Keratinocyte (primary cell): ENCODE results near the gene EFTUD2. TPM values are rescaled to one million over a fixed set of nuclear protein-coding genes. Genes with fewer than 3 reads are reported as not detected.

Experiments
- DNase-seq: peaks from one replicate; pipeline ENCODE4 v3.0.0-alpha.2; 2011; ENCODE audit warnings: low read depth, missing footprints, low spot score
- FAIRE-seq: peaks from 2 replicates; lab custom pipeline; 2011; peaks lifted over from hg19 to GRCh38; lab: Jason Lieb, UNC
- H2AFZ ChIP-seq: 2 replicates; pipeline ENCODE4 v1.6.0; 2012; ENCODE audit warnings: low read length, control low read depth, inconsistent platforms; ENCODE audit not compliant: control insufficient read depth
- H3K27ac ChIP-seq: 2 replicates; pipeline ENCODE4 v1.5.1; 2011; ENCODE audit warnings: low read length; ENCODE audit not compliant: control insufficient read depth, insufficient read depth
- H3K27me3 ChIP-seq: 3 replicates; pipeline ENCODE4 v1.6.0; 2011; ENCODE audit warnings: low read length; ENCODE audit not compliant: control insufficient read depth, insufficient read depth; ENCODE audit errors: extremely low read depth
- H3K36me3 ChIP-seq, 2 experiments: 2 replicates in 1 of 2; 3 replicates in 1 of 2; pipeline ENCODE4 v1.5.1; 2011; ENCODE audit warnings: low read length in 2 of 2, mild to moderate bottlenecking in 1 of 2; ENCODE audit not compliant: control insufficient read depth in 2 of 2, insufficient read depth in 2 of 2; ENCODE audit errors: extremely low read depth in 1 of 2
- H3K4me1 ChIP-seq: 3 replicates; pipeline ENCODE4 v1.5.1; 2011; ENCODE audit warnings: low read length; ENCODE audit not compliant: control insufficient read depth, insufficient read depth; ENCODE audit errors: extremely low read depth
- H3K4me2 ChIP-seq: 3 replicates; pipeline ENCODE4 v1.6.0; 2011; ENCODE audit warnings: low read depth, low read length; ENCODE audit not compliant: control insufficient read depth, insufficient read depth; ENCODE audit errors: extremely low read depth
- H3K4me3 ChIP-seq, 3 experiments: fragments of 200-600 bp in 1 of 3; sonication (generic) in 1 of 3; 2 replicates in 2 of 3; 3 replicates in 1 of 3; pipeline ENCODE4 v1.5.1; 2011 to 2016; ENCODE audit warnings: low read length in 3 of 3, mild to moderate bottlenecking in 3 of 3, control low read depth in 2 of 3, inconsistent platforms in 1 of 3, low read depth in 1 of 3, mixed read lengths in 1 of 3, mixed run types in 1 of 3, moderate library complexity in 1 of 3; ENCODE audit not compliant: control insufficient read depth in 2 of 3, insufficient read depth in 2 of 3; ENCODE audit errors: extremely low read depth in 1 of 3
- H3K79me2 ChIP-seq: 2 replicates; pipeline ENCODE4 v1.6.0; 2012; ENCODE audit warnings: low read length; ENCODE audit not compliant: control insufficient read depth, insufficient read depth
- H3K9ac ChIP-seq: 3 replicates; pipeline ENCODE4 v1.6.0; 2011; ENCODE audit warnings: low read length; ENCODE audit not compliant: control insufficient read depth, insufficient read depth; ENCODE audit errors: extremely low read depth
- H3K9me1 ChIP-seq: 3 replicates; pipeline ENCODE4 v1.6.0; 2011; ENCODE audit warnings: low read length; ENCODE audit not compliant: control insufficient read depth, insufficient read depth; ENCODE audit errors: extremely low read depth
- H3K9me3 ChIP-seq: 2 replicates; pipeline ENCODE4 v1.5.1; 2012; ENCODE audit warnings: low read depth, low read length; ENCODE audit not compliant: control insufficient read depth
- H4K20me1 ChIP-seq: 3 replicates; pipeline ENCODE4 v1.6.0; 2011; ENCODE audit warnings: low read length; ENCODE audit not compliant: control insufficient read depth, insufficient read depth; ENCODE audit errors: extremely low read depth
- CTCF ChIP-seq, 3 experiments: IDR thresholded peaks in 1 of 3; conservative IDR thresholded peaks in 1 of 3; optimal IDR thresholded peaks in 1 of 3; 2 replicates in 2 of 3; 3 replicates in 1 of 3; pipeline versions ENCODE3 to v1.5.1; 2011; ENCODE audit warnings: low read length in 3 of 3, mild to moderate bottlenecking in 3 of 3, moderate library complexity in 2 of 3, control low read depth in 1 of 3, inconsistent platforms in 1 of 3; ENCODE audit not compliant: insufficient read depth in 2 of 3; ENCODE audit errors: extremely low read depth in 1 of 3
- EZH2 ChIP-seq: IDR thresholded peaks from one replicate; pipeline ENCODE4 v1.6.1; 2012; ENCODE audit warnings: inconsistent platforms, mild to moderate bottlenecking, low read length, moderate library complexity
- dilution Hi-C: fragments of 300-500 bp; cut with MboI; formaldehyde crosslinking; loops from one replicate; pipeline ENCODE4 v1.7.0; 2020; ENCODE audit warnings: low sequenced_read_pairs; ENCODE audit not compliant: extremely low pct_ligation_motif_present
- polyA plus RNA-seq, 5 experiments: library from polyadenylated mRNA; depleted of rRNA in 3 of 5; stranded (reverse) in 3 of 5; stranded (forward) in 1 of 5; unstranded in 1 of 5; fragments of >200 nt; gene quantifications; 1 replicate in 1 of 5; 2 replicates in 3 of 5; 3 replicates in 1 of 5; pipeline versions ENCODE4 v1.2.1 to v1.2.3, GENCODE V29; 2011 to 2012; ENCODE audit warnings: missing spikeins in 2 of 5, low read depth in 1 of 5, low replicate concordance in 1 of 5

The EFTUD2 gene
- polyA plus RNA-seq, 1 donor (not counting 4 experiments of a cell fraction or from before 2014, with no cell fraction given): 160 TPM

DNA sequence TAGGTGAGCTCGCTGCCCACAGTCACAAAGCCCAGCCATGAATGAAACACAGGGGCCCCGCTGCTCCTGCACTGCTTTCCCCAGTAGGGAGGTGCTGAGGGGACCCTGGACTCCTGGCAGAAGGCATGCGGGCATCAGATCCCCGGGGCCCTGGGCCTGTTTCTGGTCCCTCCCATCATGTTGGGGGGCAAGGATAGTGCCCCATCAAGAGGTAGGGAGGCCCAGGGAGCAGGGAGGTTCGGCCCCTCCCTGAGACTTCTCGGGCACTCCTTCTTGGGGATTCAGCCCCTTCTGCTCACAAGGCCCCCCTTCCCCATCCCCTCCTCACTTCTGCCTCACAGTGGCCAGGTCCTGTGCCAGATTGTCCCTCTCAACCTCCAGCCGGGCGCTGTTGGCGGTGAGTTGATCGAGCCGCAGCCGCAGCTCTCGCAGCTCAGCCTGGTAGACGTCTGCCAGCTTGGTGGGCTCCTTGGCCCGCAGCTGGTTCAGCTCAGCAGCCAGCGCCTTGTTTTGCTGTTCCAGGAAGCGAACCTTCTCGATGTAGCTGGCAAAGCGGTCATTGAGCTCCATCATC lies 15.5 kb upstream of the EFTUD2 start:
- Histone ChIP-seq H3K79me2 (no peaks in the 10 kb centered on the region), H3K36me3 (no peaks in the 10 kb centered on the region), H4K20me1 (no peaks in the 10 kb centered on the region), H3K4me1 (peaks cover 43% of the 10 kb centered on the region), H3K4me2 (no peak overlapping the region), H3K27me3 (no peaks in the 10 kb centered on the region), H3K27ac (no peak overlapping the region), H3K4me3 (no peak overlapping the region), H3K9ac (no peak overlapping the region), H3K9me3 (no peaks in the 10 kb centered on the region), H3K9me1 (peaks cover 2% of the 10 kb centered on the region), H2AFZ (no peak overlapping the region)
- TF ChIP-seq EZH2 (no peak), CTCF (optimal IDR thresholded peaks at IDR 0.05 in 1 of 3, IDR thresholded peaks at IDR 0.05 in 1 of 3, conservative IDR thresholded peaks at IDR 0.05 in 1 of 3; ENCODE audit: extremely low read depth in 1 of 3, insufficient read depth in 2 of 3, low read length in 3 of 3) (no peak)
- dilution Hi-C loops: loop anchor here (25.0 kb wide), 1 partner anchor 98 kb away; no protein-coding TSS in a partner anchor
- DNase-seq: no peak
- no peak for FAIRE-seq

- Histone ChIP-seq H2AFZ (no peak overlapping the region), H3K36me3 (no peaks in the 10 kb centered on the region), H4K20me1 (no peaks in the 10 kb centered on the region), H3K27ac (no peak overlapping the region), H3K9me3 (no peaks in the 10 kb centered on the region), H3K4me3 (no peak overlapping the region), H3K4me2 (no peak overlapping the region), H3K27me3 (no peaks in the 10 kb centered on the region), H3K4me1 (peaks cover 49% of the 10 kb centered on the region), H3K79me2 (no peaks in the 10 kb centered on the region), H3K9me1 (peaks cover 2% of the 10 kb centered on the region), H3K9ac (no peak overlapping the region)
- dilution Hi-C loops: loop anchor here (25.0 kb wide), 1 partner anchor 98 kb away; no protein-coding TSS in a partner anchor
- no peak for DNase-seq
- no peak for FAIRE-seq
- TF ChIP-seq CTCF (optimal IDR thresholded peaks at IDR 0.05 in 1 of 3, IDR thresholded peaks at IDR 0.05 in 1 of 3, conservative IDR thresholded peaks at IDR 0.05 in 1 of 3; ENCODE audit: extremely low read depth in 1 of 3, insufficient read depth in 2 of 3, low read length in 3 of 3) (no peak), EZH2 (no peak)
Observed at GRCh38 chr17:44914148-44914547, 14.9 kb upstream of the EFTUD2 start.
